HG03064 (cell line): ENCODE results near the gene ARRDC1.
A peak's percentile ranks its signal among the peaks of the same experiment; 100 is the strongest.

Experiments used
- ATAC-seq: cut with Tn5 transposase; IDR thresholded peaks from one replicate; pipeline ENCODE4 v1.9.1; 2021; ENCODE audit warnings: low read depth; ENCODE audit not compliant: unreplicated experiment

ARRDC1 gene

DNA sequence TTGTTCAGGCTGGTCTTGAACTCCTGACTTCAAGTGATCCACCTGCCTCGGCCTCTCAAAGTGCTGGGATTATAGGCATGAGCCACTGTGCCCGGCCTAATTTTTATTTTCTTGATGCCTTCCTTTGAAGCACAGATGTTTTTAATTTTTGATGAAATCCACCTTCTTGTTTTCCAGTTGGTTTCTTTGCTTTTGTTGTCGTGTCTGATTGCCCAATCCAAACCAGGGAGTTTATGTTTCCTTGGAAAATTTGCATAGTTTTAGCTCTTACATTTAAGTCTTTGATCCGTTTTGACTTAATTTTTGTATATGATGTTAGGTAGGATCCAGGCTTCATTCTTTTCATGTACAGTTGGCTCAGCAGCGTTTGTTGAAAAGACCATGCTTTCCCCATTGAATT lies 28.5 kb downstream of the ARRDC1 start:
- no peak for ATAC-seq

DNA sequence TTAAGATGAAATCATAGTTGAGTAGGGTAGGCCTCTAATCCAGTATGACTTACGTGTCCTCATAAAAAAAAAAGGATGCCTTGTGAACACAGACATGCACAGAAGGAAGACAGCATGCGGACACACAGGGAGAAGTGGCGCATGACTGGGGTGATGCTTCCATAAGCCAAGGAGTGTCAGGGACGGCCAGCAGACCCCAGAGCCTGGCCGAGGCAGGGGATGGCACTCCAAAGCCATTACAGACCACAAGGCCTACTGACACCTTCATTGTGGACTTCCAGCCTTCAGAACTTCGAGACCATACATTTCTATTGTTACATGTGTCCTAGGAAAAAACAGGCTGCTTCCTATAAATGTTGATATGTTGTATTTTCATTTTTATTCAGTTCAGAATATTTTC lies 33.2 kb downstream of the ARRDC1 start:
- ATAC-seq = no peak

DNA sequence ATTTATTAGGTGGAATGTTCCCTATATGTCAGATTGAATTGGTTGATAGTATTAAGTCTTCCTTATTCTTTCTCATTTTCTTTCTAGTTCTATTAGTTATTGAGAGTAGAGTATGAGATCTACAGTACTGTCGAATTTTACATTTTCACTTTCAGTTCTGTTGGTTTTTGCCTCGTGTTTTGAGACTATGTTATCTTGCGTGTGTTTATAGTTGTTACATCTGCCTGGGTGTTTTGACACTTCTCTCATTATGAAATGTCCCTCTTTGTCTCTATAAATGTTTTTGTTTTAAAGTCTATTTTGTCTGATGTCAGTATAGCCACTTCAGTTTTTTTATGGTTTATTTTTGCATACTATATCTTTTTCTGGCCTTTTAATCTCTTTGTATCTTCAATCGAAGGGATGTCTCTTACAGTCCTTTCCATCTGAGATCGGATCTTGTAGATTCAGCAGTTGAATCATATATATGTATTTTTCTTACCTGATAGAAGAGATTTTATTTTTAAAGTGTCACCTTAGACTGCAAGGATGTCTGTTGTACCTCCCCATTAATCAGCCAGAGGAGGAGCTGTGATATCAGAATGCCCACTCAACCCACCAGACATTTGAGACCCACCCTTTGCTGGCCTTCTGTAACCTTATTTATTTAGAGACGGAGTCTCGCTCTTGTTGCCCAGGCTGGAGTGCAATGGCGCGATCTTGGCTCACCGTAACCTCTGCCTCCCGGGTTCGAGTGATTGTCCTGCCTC lies 34.0 kb downstream of the ARRDC1 start:
- peak; percentile 63 for ATAC-seq

DNA sequence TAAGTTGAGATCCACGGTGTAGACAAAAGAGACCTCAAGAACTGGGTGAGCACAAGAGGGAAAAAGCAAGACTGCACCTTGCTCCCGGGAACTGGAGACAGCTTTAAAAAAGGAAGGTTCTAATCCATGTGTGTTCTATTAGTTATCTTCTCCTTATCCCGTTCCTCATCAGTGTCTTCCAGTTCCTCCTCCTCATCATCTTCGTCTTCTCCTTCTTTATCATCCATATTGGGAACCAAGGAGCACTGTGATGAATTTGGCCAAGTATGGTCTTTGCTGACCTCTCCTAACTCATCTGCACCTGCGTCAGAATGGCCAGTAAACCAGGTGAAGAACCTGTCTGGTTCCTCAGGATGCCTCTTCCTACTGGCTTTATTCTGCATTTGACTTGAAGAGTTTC lies 35.4 kb downstream of the ARRDC1 start:
- ATAC-seq = no peak

DNA sequence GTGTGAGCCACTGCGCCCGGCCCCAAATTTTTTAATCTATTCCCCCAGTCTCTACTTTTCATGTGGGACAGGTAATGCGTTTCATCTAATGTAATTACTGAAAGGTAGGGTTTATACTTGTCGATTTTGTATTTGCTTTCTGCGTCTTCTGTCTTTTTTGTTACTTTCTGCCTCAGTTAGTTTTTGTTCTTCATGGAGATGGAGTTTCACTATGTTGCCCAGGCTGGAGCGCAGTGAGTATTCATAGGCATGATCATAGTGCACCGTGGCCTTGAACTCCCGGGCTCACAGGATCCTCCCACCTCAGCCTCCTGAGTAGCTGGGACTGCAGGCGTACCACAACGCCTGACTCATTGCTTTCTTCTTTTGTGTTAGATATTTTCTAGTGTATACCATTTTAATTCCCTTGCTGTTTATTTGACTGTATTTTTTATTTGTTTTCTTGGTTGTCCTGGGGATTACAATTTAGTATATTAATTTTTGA lies 36.7 kb downstream of the ARRDC1 start:
- no peak for ATAC-seq

DNA sequence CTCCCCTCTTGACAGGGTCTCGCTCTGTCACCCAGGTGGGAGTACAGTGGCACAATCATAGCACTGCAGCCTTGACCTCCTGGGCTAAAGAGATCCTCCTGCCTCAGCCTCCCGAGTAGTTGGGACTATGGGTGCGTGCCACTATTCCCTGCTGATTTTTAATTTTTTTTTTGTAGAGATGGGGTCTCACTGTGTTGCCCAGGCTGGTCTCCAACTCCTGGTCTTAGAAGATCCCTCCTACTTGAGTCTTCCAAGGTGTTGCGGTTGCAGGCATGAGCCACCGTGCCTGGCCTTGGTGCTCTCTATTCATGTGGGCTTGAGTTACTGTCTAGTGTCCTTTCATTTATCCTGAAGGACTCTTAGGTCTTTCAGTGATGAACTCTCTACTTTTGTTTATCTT lies 37.4 kb downstream of the ARRDC1 start:
- ATAC-seq = no peak

DNA sequence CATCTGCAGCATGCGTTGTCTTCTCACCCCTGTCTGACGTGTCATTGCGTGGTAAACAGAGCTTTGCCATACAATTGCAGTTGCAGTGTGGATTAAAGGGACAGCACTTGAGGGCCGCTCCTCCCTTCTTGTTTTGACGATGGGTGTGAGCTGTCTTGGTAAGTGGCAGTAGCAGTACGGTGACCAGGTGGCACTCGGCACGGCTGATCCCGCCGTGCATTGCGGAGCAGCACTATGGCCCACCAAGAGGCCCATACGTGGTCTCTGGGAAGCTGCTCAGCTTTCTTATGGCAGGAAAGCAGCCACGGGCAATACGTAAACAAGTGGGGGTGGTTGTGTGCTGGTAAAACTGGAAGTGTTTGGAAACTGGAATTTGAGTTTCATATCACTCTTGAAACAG lies 38.4 kb downstream of the ARRDC1 start:
- no peak for ATAC-seq

DNA sequence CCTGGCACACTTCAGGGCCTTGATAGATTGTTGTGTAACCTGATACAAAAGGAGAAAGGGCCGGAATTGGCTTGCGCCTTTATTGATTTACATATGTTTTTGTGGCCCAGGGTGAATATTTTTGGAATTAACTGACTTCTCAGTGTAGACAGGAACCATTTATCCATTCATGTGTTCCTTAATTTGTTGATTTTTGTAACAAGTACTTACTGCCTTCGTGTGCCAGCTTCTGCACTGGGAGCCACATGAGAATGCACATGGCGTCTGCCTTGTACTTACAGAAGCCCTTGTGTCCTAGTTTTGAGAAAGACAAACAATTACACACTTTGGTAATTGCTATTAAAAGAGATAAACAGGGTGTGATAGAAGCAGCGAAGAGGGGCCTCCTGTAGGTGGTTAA lies 39.7 kb downstream of the ARRDC1 start:
- no peak for ATAC-seq

DNA sequence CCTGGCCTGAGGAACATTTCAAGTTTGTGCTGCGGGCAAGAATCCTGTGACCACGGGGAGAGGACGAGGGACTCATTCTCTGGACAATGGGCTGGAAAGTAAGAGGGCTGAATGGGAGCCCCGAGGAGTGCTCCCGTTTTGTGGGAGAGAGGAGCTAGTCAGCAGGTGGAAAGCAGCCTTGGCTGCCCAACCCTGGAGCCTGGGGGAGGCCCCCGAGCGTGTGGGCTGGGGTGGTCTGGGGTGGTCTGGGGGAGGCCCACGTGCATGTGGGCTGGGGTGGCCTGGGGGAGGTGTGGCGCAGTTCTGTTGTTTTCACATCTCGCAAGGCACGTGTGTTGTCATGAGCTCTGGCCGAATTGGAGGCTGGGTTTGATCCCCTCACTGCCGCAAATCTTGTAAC lies 40.9 kb downstream of the ARRDC1 start:
- no peak for ATAC-seq

DNA sequence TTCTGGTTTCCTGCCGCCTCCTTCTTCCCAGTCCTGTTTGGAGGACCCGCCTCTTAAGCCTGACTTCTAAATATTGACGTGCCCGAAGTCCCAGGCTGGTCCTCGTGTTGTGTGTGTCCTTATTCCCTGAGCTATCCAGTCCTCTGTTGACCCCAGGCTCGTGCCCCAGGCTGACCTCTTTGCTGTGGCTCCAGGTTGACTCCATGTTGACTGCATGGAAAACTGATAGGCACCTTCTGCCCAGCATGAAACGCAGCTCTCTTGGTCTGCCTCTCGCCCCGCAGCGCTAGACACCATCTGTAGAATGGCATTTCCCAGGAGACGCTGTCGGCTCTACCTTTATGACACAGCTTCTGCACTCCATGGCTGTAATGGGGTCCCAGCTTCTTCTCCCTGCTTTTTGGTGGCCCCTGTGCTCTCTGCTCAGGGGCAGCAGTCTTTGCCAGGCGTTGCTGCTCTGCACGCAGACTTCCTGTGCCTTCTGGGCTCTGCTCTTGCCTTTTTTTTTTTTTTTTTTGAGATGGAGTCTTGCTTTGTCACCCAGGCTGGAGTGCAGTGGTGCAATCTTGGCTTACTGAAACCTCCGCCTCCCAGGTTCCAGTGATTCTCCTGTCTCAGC lies 41.7 kb downstream of the ARRDC1 start:
- no peak for ATAC-seq

DNA sequence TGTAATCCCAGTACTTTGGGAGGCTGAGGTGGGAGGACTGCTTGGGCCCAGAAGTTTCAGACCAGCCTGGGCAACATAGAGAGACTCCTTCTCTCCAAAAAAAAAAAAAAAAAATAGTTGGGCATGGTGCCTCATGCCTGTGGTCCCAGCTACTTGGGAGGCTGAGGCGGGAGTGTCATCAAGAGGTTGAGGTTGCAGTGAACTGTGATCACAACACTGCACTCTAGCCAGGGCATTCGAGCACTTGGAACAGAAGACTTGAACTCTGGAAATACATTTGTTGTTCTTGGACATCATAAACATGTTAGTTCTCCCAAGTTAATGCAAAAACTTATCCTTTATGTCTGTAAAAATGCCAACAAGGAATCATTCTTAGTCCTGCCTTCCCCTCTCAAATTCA lies 42.9 kb downstream of the ARRDC1 start:
- ATAC-seq = no peak

DNA sequence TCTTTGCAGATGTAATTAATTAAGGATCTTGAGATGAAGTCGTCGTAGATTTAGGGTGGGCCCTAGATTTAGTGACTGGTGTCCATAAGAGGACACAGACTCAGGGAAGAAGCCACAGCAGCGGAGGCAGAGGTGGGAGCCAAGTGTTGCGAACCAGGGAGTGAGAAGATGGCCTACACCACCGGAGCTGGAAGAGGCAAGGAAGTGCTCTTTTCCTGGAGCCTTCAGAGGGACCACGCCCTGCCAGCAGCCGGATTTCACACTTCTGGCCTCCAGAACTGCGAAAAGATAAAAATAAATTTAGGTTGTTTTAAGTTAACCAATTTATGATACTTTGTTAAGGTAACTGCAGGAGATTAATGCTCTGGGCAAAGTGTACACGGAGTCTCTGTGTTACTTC lies 44.1 kb downstream of the ARRDC1 start:
- ATAC-seq = no peak

DNA sequence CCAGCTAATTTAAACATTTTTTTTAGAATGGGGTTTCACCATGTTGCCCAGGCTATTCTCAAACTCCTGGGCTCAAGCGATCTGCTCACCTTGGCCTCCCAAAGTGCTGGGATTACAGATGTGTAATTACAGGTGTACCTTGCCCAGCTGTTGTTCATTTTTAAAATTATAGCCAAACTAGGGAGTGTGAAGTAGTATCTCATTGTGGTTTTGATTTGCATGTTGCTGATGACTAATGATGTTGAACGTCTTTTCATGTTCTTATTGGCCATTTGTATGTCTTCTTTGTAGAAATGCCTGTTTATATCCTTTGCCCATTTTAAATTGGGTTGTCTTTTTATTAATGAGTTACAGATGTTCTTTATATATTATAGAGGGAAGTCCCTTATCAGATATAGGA lies 44.8 kb downstream of the ARRDC1 start:
- ATAC-seq = no peak

DNA sequence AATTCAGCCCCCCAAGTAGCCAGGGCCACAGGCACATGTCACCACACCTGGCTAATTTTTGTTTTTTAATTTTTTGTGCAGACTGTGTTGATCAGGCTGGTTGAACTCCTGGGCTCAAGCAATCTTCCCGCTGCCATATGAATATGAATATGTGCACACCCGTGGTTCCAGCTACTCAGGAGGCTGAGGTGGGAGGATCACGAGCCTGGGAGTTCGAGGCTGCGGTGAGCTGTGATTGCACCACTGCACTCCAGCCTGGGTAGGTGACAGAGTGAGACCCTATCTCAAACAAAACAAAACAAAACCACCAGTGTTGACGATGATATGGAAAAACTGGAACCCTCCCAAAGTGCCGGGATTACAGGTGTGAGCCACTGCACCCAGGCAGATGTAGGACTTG lies 45.3 kb downstream of the ARRDC1 start:
- ATAC-seq = no peak

DNA sequence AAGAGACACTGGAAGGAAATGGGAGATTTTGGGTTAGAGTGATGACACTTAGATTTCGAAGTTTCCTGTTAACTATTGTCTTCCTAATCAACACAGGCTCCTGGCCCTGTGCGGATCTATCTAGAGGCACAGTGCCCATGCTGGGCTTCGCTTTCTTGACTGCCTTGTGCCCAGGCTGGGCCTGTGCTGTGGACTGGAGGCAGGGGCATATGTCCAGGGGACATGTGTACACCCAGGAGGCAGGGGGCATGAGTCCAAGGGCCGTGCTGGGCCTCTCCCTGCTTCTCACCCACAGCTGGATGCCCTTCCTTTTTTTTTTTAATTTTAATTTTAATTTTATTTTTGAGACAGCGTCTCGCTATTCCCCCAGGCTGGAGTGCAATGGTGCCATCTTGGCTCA lies 50.9 kb downstream of the ARRDC1 start:
- no peak for ATAC-seq

DNA sequence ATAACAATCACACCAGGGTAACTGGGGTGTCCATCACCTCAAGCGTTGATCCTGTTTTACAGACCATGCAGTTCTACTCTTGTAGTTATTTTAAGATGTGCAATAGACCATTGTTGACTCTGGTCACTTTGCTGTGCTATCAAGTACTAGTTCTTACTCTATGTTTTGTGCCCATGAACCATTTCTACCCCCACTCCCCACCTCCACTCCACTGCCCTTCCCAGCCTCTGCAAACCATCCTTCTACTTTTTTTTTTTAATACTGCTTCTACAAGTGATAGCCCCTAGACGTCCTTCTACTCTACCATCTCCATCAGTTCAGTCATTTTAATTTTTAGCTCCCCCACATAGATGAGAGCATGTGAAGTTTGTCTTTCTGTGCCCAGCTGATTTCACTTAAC lies 52.1 kb downstream of the ARRDC1 start:
- no peak for ATAC-seq

DNA sequence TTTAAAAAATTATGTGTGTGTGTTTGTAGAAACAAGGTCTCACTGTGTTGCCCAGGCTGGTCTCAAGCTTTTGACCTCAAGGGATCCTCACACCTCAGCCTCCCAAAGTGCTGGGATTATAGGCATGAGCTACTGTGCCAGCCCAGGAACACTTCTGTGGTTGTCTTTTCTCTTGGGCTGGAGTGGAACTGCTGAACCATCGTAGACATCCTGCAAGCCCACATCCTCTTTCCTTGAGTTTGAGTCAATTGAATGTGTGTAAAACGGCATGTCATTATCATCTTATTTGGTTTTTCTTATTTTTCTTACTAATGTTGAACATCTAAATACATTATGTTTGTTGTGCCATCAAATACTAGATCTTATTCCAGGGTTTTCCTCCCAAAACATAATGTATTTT lies 53.3 kb downstream of the ARRDC1 start:
- ATAC-seq = no peak

DNA sequence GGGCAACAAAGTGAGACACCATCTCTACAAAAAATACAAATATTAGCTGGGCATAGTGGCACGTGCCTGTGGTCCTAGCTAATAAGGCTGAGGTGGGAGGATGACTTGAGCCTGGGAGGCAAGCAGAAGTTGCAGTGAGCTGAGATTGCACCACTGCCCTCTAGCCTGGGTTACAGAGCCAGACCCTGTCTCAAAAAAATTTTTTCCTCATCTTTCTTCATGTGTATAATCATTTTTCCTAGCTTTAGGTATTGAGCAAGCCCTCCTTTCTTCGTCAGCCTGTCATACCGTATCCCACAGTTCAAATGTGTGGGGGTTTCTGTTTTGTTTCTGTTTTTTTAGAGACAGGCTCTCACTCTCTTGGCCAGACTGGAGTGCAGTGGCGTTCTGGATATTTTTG lies 54.7 kb downstream of the ARRDC1 start:
- no peak for ATAC-seq

DNA sequence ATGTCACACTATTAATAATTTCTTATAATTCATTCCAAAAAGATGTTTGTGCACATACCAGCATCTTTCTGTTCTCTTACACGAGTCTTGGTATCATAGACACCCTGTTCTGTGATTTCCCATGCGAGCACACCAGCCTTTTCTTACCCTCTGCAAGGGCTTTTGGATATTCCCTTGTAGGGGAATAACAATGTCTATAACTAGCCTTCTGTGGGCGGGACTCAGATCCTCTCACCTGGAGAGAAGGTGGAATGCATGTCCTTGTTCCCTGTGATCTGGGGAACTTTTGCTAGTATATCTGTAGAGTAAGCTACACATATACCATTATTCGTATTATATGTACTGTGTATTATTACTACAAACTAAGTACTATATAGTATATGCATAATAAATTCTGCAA lies 58.1 kb downstream of the ARRDC1 start:
- no peak for ATAC-seq

DNA sequence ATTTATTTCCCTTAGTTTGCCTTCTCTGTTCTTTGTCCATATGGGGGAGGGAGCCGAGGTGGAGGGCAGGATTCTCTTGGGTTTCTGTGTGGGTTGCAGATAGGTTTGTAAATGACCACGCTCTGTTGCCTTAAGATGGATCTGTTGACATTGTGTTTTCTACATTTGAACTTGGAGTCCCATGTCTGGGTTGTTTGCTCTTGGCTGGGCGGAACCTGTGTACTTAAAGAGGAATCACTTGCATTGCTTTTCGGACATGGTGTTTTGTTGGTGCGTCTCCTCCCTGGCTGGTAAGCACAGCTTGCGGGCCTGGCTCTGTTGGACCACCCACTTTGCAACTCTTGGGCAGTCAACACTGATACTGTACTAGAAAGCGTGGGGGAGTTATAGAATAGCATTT lies 59.2 kb downstream of the ARRDC1 start:
- no peak for ATAC-seq
